HepG2 (cell line): ENCODE data around the gene DNAJB12. TPM values are rescaled to one million over a fixed set of nuclear protein-coding genes. Genes with fewer than 3 reads are reported as not detected.

Experiments used
- ATAC-seq: fragments of 200-7000 bp; cut with Tn5 transposase; 3 replicates; pipeline ENCODE4 v1.9.1; 2020; ENCODE audit warnings: mild to moderate bottlenecking, moderate library complexity
- BruUV-seq: library from RNA; stranded (reverse); fragments of 400-500 nt; replicated peaks from 2 replicates; lab custom pipeline; 2021; lab: Mats Ljungman, UMichigan
- CTCF ChIA-PET: fragments of 300-600 bp; formaldehyde crosslinking; extraction: SDS; loops from one replicate; lab custom pipeline; 2021; ENCODE audit warnings: low total read pairs, inconsistent platforms, low intra/inter-chr PET ratio; lab: Yijun Ruan, JAX
- POLR2A ChIA-PET: fragments of 350-600 bp; sonication (Branson Sonifier 250); formaldehyde crosslinking; loops from one replicate; lab custom pipeline; 2020; ENCODE audit warnings: antibody characterized with exemption, inconsistent platforms; lab: Yijun Ruan, JAX
- DNase-seq: peaks from one replicate; pipeline ENCODE4 v3.0.0-alpha.2; 2015; ENCODE audit warnings: low spot score
- FAIRE-seq: peaks from 3 replicates; lab custom pipeline; 2011; peaks lifted over from hg19 to GRCh38; lab: Jason Lieb, UNC
- H2AFZ ChIP-seq: one replicate; pipeline ENCODE4 v1.6.1; 2011; ENCODE audit warnings: low read length, inconsistent platforms
- H3K27ac ChIP-seq: fragments of 300-600 bp; 3 replicates; pipeline ENCODE4 v1.8.0; 2011; ENCODE audit warnings: mixed run types, mild to moderate bottlenecking, mixed read lengths, low read length, inconsistent platforms; ENCODE audit not compliant: insufficient read depth; ENCODE audit errors: extremely low read length
- H3K27me3 ChIP-seq, 2 experiments: fragments of 200-600 bp in 1 of 2; 2 replicates in 1 of 2; 3 replicates in 1 of 2; pipeline versions ENCODE4 v1.6.0 to v1.8.0; 2011; ENCODE audit warnings: low read length in 2 of 2, mild to moderate bottlenecking in 2 of 2, moderate library complexity in 2 of 2, inconsistent platforms in 1 of 2; ENCODE audit not compliant: insufficient read depth in 2 of 2, control insufficient read depth in 1 of 2
- H3K36me3 ChIP-seq, 2 experiments: fragments of 200-600 bp in 1 of 2; replicated peaks in 1 of 2; 2 replicates in 1 of 2; 3 replicates in 1 of 2; pipeline versions ENCODE4 v1.5.1 to v1.8.0; 2011; ENCODE audit warnings: low read length in 2 of 2, inconsistent platforms in 1 of 2; ENCODE audit not compliant: insufficient read depth in 2 of 2, control insufficient read depth in 1 of 2
- H3K4me1 ChIP-seq: 2 replicates; pipeline ENCODE4 v1.5.1; 2012; ENCODE audit warnings: low read length, inconsistent platforms; ENCODE audit not compliant: insufficient read depth
- H3K4me2 ChIP-seq: 2 replicates; pipeline ENCODE4 v1.6.0; 2011; ENCODE audit warnings: low read depth, low read length, inconsistent platforms
- H3K4me3 ChIP-seq, 3 experiments: fragments of 200-600 bp in 1 of 3; sonication (generic), shearing (Covaris generic) in 1 of 3; replicated peaks in 1 of 3; 2 replicates each; pipeline ENCODE4 v1.5.1; 2011 to 2016; ENCODE audit warnings: low read length in 3 of 3, inconsistent platforms in 2 of 3, low read depth in 2 of 3, mild to moderate bottlenecking in 2 of 3, control low read depth in 1 of 3, mixed read lengths in 1 of 3; ENCODE audit not compliant: insufficient read depth in 1 of 3
- H3K79me2 ChIP-seq: one replicate; pipeline ENCODE4 v1.6.1; 2011; ENCODE audit warnings: low read length, inconsistent platforms; ENCODE audit not compliant: insufficient read depth
- H3K9ac ChIP-seq: 2 replicates; pipeline ENCODE4 v1.6.0; 2011; ENCODE audit warnings: mild to moderate bottlenecking, low read depth, low read length, inconsistent platforms; ENCODE audit not compliant: insufficient read depth
- H3K9me3 ChIP-seq: 2 replicates; pipeline ENCODE4 v1.5.1; 2012; ENCODE audit warnings: mild to moderate bottlenecking, low read length
- H4K20me1 ChIP-seq: 2 replicates; pipeline ENCODE4 v1.6.0; 2011; ENCODE audit warnings: inconsistent platforms, mild to moderate bottlenecking, low read length, moderate library complexity; ENCODE audit not compliant: insufficient read depth
- BORCS8-MEF2B ChIP-seq: sonication (generic); formaldehyde crosslinking; IDR thresholded peaks from 2 replicates; pipeline ENCODE4 v1.8.0; 2022; ENCODE audit warnings: mild to moderate bottlenecking, missing genetic modification reagents
- FOXA1 ChIP-seq, 2 experiments: fragments of 450-650 bp in 1 of 2; sonication (generic) in 1 of 2; formaldehyde crosslinking in 1 of 2; IDR thresholded peaks; 2 replicates each; pipeline versions ENCODE4 v1.4.0 to v1.6.1; 2016 to 2020; ENCODE audit warnings: missing genetic modification reagents in 1 of 2
- KLF15 ChIP-seq: sonication (generic); formaldehyde crosslinking; IDR thresholded peaks from 2 replicates; pipeline ENCODE4 v1.8.1; 2023; ENCODE audit warnings: borderline replicate concordance, mild to moderate bottlenecking, inconsistent platforms, missing genetic modification reagents, mixed read lengths
- MAFF ChIP-seq: IDR thresholded peaks from 2 replicates; pipeline ENCODE4 v1.6.1; 2011; ENCODE audit warnings: low read depth, low read length, improper control_type of control experiment
- MAFK ChIP-seq, 2 experiments: IDR thresholded peaks in 1 of 2; conservative IDR thresholded peaks in 1 of 2; 2 replicates each; pipeline ENCODE4 v1.6.1; 2011; ENCODE audit warnings: improper control_type of control experiment in 2 of 2, low read length in 2 of 2
- MTF2 ChIP-seq: sonication (generic); formaldehyde crosslinking; IDR thresholded peaks from 2 replicates; pipeline ENCODE4 v1.5.0; 2020; ENCODE audit warnings: missing genetic modification reagents, borderline replicate concordance
- PBX2 ChIP-seq: IDR thresholded peaks from 2 replicates; pipeline ENCODE4 v1.6.1; 2016; ENCODE audit warnings: control low read depth
- POGZ ChIP-seq: sonication (generic); formaldehyde crosslinking; IDR thresholded peaks from 2 replicates; pipeline ENCODE4 v1.4.0; 2020; ENCODE audit warnings: mild to moderate bottlenecking, missing genetic modification reagents
- RELA ChIP-seq: sonication (generic); formaldehyde crosslinking; IDR thresholded peaks from 2 replicates; pipeline ENCODE4 v1.4.0; 2020; ENCODE audit warnings: missing genetic modification reagents
- SMARCC2 ChIP-seq: fragments of 450-650 bp; IDR thresholded peaks from 2 replicates; pipeline ENCODE4 v1.6.1; 2017; ENCODE audit warnings: antibody characterized with exemption, mild to moderate bottlenecking
- SUZ12 ChIP-seq: fragments of 150-350 bp; IDR thresholded peaks from 2 replicates; pipeline ENCODE4 v1.6.1; 2014; ENCODE audit warnings: low read depth, low read length
- TOPORS ChIP-seq: sonication (generic); formaldehyde crosslinking; IDR thresholded peaks from 2 replicates; pipeline ENCODE4 v1.8.0; 2023; ENCODE audit warnings: mild to moderate bottlenecking, missing genetic modification reagents
- TSC22D2 ChIP-seq: sonication (generic); formaldehyde crosslinking; IDR thresholded peaks from 2 replicates; pipeline ENCODE4 v1.5.1; 2020; ENCODE audit warnings: missing genetic modification reagents, mild to moderate bottlenecking, borderline replicate concordance
- YEATS4 ChIP-seq: sonication (generic); formaldehyde crosslinking; IDR thresholded peaks from 2 replicates; pipeline ENCODE4 v1.4.0; 2020; ENCODE audit warnings: missing genetic modification reagents, borderline replicate concordance
- ZBTB3 ChIP-seq: sonication (generic); formaldehyde crosslinking; IDR thresholded peaks from 2 replicates; pipeline ENCODE4 v1.4.0; 2020; ENCODE audit warnings: low read depth, mild to moderate bottlenecking, moderate library complexity, missing genetic modification reagents, borderline replicate concordance
- ZNF234 ChIP-seq: sonication (generic); formaldehyde crosslinking; conservative IDR thresholded peaks from 2 replicates; pipeline ENCODE4 v1.5.1; 2020; ENCODE audit warnings: mild to moderate bottlenecking, missing genetic modification reagents
- ZNF615 ChIP-seq: sonication (generic); formaldehyde crosslinking; IDR thresholded peaks from 2 replicates; pipeline ENCODE4 v1.5.0; 2020; ENCODE audit warnings: mild to moderate bottlenecking, missing genetic modification reagents, borderline replicate concordance
- ZSCAN30 ChIP-seq: sonication (generic); formaldehyde crosslinking; IDR thresholded peaks from 2 replicates; pipeline ENCODE4 v1.5.0; 2020; ENCODE audit warnings: mild to moderate bottlenecking, missing genetic modification reagents
- ZZZ3 ChIP-seq: sonication (generic); formaldehyde crosslinking; IDR thresholded peaks from 2 replicates; pipeline ENCODE4 v1.4.0; 2020; ENCODE audit warnings: missing genetic modification reagents, mild to moderate bottlenecking, borderline replicate concordance
- WGBS: methylation state at CpG from one replicate; pipeline ENCODE4 v1.1.6; 2017; ENCODE audit warnings: low lambda C conversion rate; 5-methylcytosine and 5-hydroxymethylcytosine counted together
- in situ Hi-C: cut with HindIII; loops from 2 replicates; pipeline ENCODE4 v1.10.0; 2017; ENCODE audit warnings: low pct_unique_long_range_greater_than_20kb; ENCODE audit not compliant: extremely low pct_ligation_motif_present
- intact Hi-C: fragments of 100-400 bp; cut with micrococcal nuclease; formaldehyde crosslinking; loops from one replicate; pipeline ENCODE4 v1.10.0; 2022; ENCODE audit not compliant: unreplicated experiment
- polyA plus RNA-seq, 8 experiments: library from polyadenylated mRNA; depleted of rRNA in 3 of 8; stranded (reverse) in 7 of 8; unstranded in 1 of 8; fragments of >200 nt; fragmentation: Illumina TruSeq in 4 of 8; extraction: Trizol in 4 of 8; gene quantifications; 2 replicates each; pipeline versions ENCODE4 v1.2.1 to v1.2.3, GENCODE V29; 2011 to 2016; ENCODE audit warnings: low read depth in 4 of 8, missing spikeins in 1 of 8, mixed read lengths in 1 of 8; ENCODE audit not compliant: insufficient read depth in 1 of 8
- total RNA-seq, 5 experiments: library from RNA; depleted of rRNA; stranded (reverse); fragments of >200 nt; fragmentation: Illumina TruSeq; extraction: Trizol; gene quantifications; 2 replicates each; pipeline ENCODE4 v1.2.3, GENCODE V29; 2016; ENCODE audit warnings: low read depth in 1 of 5

DNAJB12 gene
- total and polyA plus RNA-seq, 2 of the 13 experiments (the other 11 are each of a cell fraction or from before 2014, with no cell fraction given), result 10.8 to 18.2 TPM

GRCh38 chr10:72389014-72389413 is 34.3 kb upstream of the DNAJB12 start:
- Histone ChIP-seq H3K4me3 (no peak overlapping the region), H3K4me1 (no peaks in the 10 kb centered on the region), H3K9me3 (no peaks in the 10 kb centered on the region), H3K4me2 (no peak overlapping the region), H3K36me3 (peaks cover 5 to 19% of the 10 kb centered on the region in 2 experiments; a peak in 2 of 5 replicates), H2AFZ (no peak overlapping the region), H3K9ac (no peak overlapping the region), H4K20me1 (no peaks in the 10 kb centered on the region), H3K27me3 (no peaks in the 10 kb centered on the region), H3K27ac (no peak overlapping the region), H3K79me2 (no peaks in the 10 kb centered on the region)
- ChIA-PET CTCF (no interaction called here), POLR2A (no interaction called here)
- no peak for ATAC-seq
- TF ChIP-seq ZZZ3 (CRISPR knock-in tag) (no peak), MAFF (peak; percentile 73), MAFK (conservative IDR thresholded peaks at IDR 0.05 in 1 of 2, IDR thresholded peaks at IDR 0.05 in 1 of 2; ENCODE audit: low read length in 2 of 2) (peak; percentile 60 to 80; a peak in 3 of 4 replicates)
- in situ Hi-C loops (no loop called here), intact Hi-C loops (no loop called here)
- BruUV-seq, result no TSS peak
- 100% methylated on average over 1 of the region's 1 CpG for WGBS
- DNase-seq, result no peak
- FAIRE-seq, result no peak

- intact Hi-C loops, result no loop called here
- Histone ChIP-seq H4K20me1 (no peaks in the 10 kb centered on the region), H3K4me3 (no peak overlapping the region), H3K9me3 (no peaks in the 10 kb centered on the region), H3K36me3 (peaks cover 5 to 14% of the 10 kb centered on the region in 2 experiments; a peak in 1 of 5 replicates), H3K27ac (no peak overlapping the region), H2AFZ (no peak overlapping the region), H3K27me3 (no peaks in the 10 kb centered on the region), H3K9ac (no peak overlapping the region), H3K79me2 (no peaks in the 10 kb centered on the region), H3K4me1 (no peaks in the 10 kb centered on the region), H3K4me2 (no peak overlapping the region)
- ATAC-seq (no peak), FAIRE-seq (no peak), DNase-seq (no peak)
- POLR2A ChIA-PET, result no interaction called here
- CTCF ChIA-PET, result no interaction called here
- BruUV-seq, result no TSS peak
- in situ Hi-C loops, result no loop called here
- WGBS, result 94% methylated on average over 5 of the region's 5 CpGs
- TF ChIP-seq KLF15 (CRISPR knock-in tag), result no peak
- TF ChIP-seq SUZ12, result no peak
- TF ChIP-seq RELA (CRISPR knock-in tag), result no peak
- no peak for TF ChIP-seq ZNF615
- no peak for TF ChIP-seq YEATS4 (CRISPR knock-in tag)
- no peak for TF ChIP-seq FOXA1 (IDR thresholded peaks at IDR 0.05)
- TF ChIP-seq FOXA1 (CRISPR knock-in tag; IDR thresholded peaks at IDR 0.05), result no peak
- no peak for TF ChIP-seq PBX2 (CRISPR knock-in tag)
- TF ChIP-seq ZNF234 (CRISPR knock-in tag), result no peak
- no peak for TF ChIP-seq MTF2 (CRISPR knock-in tag)
- no peak for TF ChIP-seq POGZ (CRISPR knock-in tag)
- no peak for TF ChIP-seq TSC22D2
- no peak for TF ChIP-seq ZSCAN30 (CRISPR knock-in tag)
- no peak for TF ChIP-seq BORCS8-MEF2B (CRISPR knock-in tag)
- TF ChIP-seq ZBTB3 (CRISPR knock-in tag), result no peak
- TF ChIP-seq TOPORS (CRISPR knock-in tag), result no peak
- no peak for TF ChIP-seq SMARCC2
Observed at GRCh38 chr10:72388062-72388461, 33.3 kb upstream of the DNAJB12 start.
